ENCODE measurements around the gene CYB561A3.

DNA sequence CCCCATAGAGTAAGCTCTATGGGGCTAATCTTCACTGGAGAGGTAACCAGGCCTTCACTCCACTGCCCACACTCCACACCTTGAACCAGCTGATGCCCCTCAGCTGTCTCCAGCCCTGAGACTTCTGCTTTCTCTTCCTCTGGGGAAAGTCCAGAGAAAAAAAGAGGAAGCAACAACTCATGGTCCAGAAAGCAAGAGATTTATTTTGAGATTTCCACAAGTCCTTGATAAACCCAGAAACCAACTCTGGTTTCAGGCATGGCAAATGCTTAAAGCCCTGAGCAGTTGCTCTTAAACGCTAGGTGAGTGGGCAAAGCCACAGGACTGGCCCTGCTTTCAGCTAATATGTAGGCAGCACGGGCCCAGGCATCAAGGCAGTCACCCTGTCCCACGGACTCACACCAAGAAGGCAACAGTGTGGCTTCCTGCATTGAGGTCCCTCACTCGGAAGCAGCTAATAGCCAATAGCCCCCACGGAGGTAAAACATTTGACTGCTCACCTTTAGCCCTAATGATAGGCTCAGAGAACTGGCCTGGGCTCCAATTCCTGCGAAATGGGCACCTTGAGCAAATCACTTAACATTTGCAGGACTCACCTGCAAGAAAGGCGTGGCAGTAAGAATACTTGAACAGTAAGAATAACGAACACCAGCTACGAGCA is 4.3 kb downstream of the CYB561A3 start:
- TF ChIP-seq POLR2AphosphoS5 (IDR thresholded peaks at IDR 0.05): peak in 2 of 3 donors; percentile 53 to 80
- TF ChIP-seq, protein P1, sequence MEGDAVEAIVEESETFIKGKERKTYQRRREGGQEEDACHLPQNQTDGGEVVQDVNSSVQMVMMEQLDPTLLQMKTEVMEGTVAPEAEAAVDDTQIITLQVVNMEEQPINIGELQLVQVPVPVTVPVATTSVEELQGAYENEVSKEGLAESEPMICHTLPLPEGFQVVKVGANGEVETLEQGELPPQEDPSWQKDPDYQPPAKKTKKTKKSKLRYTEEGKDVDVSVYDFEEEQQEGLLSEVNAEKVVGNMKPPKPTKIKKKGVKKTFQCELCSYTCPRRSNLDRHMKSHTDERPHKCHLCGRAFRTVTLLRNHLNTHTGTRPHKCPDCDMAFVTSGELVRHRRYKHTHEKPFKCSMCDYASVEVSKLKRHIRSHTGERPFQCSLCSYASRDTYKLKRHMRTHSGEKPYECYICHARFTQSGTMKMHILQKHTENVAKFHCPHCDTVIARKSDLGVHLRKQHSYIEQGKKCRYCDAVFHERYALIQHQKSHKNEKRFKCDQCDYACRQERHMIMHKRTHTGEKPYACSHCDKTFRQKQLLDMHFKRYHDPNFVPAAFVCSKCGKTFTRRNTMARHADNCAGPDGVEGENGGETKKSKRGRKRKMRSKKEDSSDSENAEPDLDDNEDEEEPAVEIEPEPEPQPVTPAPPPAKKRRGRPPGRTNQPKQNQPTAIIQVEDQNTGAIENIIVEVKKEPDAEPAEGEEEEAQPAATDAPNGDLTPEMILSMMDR (IDR thresholded peaks at IDR 0.05 in 8 of 11, conservative IDR thresholded peaks at IDR 0.05 in 3 of 11): no peak
- no peak for TF ChIP-seq POLR2A (IDR thresholded peaks at IDR 0.05)

Measured in spleen (tissue), 7 donors.